ENCODE measurements around the gene SOX15. TPM values are rescaled to one million over a fixed set of nuclear protein-coding genes. Genes with fewer than 3 reads are reported as not detected.

SOX15 gene
- total and polyA plus RNA-seq, 10 of the 15 experiments (the other 5 are each of a cell fraction or from before 2014, with no cell fraction given) = 0.06 to 0.53 (median 0.16) TPM; not detected in 2

- TF ChIP-seq, protein P1, sequence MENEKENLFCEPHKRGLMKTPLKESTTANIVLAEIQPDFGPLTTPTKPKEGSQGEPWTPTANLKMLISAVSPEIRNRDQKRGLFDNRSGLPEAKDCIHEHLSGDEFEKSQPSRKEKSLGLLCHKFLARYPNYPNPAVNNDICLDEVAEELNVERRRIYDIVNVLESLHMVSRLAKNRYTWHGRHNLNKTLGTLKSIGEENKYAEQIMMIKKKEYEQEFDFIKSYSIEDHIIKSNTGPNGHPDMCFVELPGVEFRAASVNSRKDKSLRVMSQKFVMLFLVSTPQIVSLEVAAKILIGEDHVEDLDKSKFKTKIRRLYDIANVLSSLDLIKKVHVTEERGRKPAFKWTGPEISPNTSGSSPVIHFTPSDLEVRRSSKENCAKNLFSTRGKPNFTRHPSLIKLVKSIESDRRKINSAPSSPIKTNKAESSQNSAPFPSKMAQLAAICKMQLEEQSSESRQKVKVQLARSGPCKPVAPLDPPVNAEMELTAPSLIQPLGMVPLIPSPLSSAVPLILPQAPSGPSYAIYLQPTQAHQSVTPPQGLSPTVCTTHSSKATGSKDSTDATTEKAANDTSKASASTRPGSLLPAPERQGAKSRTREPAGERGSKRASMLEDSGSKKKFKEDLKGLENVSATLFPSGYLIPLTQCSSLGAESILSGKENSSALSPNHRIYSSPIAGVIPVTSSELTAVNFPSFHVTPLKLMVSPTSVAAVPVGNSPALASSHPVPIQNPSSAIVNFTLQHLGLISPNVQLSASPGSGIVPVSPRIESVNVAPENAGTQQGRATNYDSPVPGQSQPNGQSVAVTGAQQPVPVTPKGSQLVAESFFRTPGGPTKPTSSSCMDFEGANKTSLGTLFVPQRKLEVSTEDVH (IDR thresholded peaks at IDR 0.05; ENCODE audit: low read depth, partially characterized antibody) = peak; percentile 93
- TF ChIP-seq, protein P2, sequence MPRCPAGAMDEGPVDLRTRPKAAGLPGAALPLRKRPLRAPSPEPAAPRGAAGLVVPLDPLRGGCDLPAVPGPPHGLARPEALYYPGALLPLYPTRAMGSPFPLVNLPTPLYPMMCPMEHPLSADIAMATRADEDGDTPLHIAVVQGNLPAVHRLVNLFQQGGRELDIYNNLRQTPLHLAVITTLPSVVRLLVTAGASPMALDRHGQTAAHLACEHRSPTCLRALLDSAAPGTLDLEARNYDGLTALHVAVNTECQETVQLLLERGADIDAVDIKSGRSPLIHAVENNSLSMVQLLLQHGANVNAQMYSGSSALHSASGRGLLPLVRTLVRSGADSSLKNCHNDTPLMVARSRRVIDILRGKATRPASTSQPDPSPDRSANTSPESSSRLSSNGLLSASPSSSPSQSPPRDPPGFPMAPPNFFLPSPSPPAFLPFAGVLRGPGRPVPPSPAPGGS (IDR thresholded peaks at IDR 0.05; ENCODE audit: borderline replicate concordance, insufficient read depth, low read depth, low read length, poor library complexity, severe bottlenecking) = peak; percentile 66
- TF ChIP-seq ZSCAN29 (IDR thresholded peaks at IDR 0.05) (no peak), RUNX3 (IDR thresholded peaks at IDR 0.05; ENCODE audit: low read length) (peak; percentile 37; the same call in 1 of the 2 replicates), ZBTB33 (IDR thresholded peaks at IDR 0.05) (no peak), MYB (IDR thresholded peaks at IDR 0.05; ENCODE audit: borderline replicate concordance, low read depth, low read length) (no peak), CBX5 (IDR thresholded peaks at IDR 0.05; ENCODE audit: low read depth) (no peak; the same call in 1 of the 2 replicates), NFIC (IDR thresholded peaks at IDR 0.05; ENCODE audit: low read depth, low read length) (no peak), SREBF1 (IDR thresholded peaks at IDR 0.05; ENCODE audit: low read length) (no peak), NR2F1 (conservative IDR thresholded peaks at IDR 0.05) (no peak), ZBTB40 (IDR thresholded peaks at IDR 0.05; ENCODE audit: borderline replicate concordance) (peak; percentile 99), WRNIP1 (IDR thresholded peaks at IDR 0.05; ENCODE audit: borderline replicate concordance, low read depth, low read length) (no peak; the same call in 1 of the 2 replicates), CEBPZ (IDR thresholded peaks at IDR 0.05; ENCODE audit: low read depth, low read length) (no peak), BMI1 (IDR thresholded peaks at IDR 0.05; ENCODE audit: borderline replicate concordance) (no peak)
Observed at GRCh38 chr17:7583253-7584109, 6.4 kb downstream of the SOX15 start, which contains the start of gene MPDU1 (continued).
